LNCAP (cell line): ENCODE data around the gene SLC6A20.

ENCODE experiments used
- CTCF ChIP-seq: fragments of 450-650 bp; IDR thresholded peaks from 2 replicates; pipeline ENCODE4 v1.5.1; 2017; ENCODE audit warnings: mild to moderate bottlenecking

Gene SLC6A20, protein sequence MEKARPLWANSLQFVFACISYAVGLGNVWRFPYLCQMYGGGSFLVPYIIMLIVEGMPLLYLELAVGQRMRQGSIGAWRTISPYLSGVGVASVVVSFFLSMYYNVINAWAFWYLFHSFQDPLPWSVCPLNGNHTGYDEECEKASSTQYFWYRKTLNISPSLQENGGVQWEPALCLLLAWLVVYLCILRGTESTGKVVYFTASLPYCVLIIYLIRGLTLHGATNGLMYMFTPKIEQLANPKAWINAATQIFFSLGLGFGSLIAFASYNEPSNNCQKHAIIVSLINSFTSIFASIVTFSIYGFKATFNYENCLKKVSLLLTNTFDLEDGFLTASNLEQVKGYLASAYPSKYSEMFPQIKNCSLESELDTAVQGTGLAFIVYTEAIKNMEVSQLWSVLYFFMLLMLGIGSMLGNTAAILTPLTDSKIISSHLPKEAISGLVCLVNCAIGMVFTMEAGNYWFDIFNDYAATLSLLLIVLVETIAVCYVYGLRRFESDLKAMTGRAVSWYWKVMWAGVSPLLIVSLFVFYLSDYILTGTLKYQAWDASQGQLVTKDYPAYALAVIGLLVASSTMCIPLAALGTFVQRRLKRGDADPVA

DNA sequence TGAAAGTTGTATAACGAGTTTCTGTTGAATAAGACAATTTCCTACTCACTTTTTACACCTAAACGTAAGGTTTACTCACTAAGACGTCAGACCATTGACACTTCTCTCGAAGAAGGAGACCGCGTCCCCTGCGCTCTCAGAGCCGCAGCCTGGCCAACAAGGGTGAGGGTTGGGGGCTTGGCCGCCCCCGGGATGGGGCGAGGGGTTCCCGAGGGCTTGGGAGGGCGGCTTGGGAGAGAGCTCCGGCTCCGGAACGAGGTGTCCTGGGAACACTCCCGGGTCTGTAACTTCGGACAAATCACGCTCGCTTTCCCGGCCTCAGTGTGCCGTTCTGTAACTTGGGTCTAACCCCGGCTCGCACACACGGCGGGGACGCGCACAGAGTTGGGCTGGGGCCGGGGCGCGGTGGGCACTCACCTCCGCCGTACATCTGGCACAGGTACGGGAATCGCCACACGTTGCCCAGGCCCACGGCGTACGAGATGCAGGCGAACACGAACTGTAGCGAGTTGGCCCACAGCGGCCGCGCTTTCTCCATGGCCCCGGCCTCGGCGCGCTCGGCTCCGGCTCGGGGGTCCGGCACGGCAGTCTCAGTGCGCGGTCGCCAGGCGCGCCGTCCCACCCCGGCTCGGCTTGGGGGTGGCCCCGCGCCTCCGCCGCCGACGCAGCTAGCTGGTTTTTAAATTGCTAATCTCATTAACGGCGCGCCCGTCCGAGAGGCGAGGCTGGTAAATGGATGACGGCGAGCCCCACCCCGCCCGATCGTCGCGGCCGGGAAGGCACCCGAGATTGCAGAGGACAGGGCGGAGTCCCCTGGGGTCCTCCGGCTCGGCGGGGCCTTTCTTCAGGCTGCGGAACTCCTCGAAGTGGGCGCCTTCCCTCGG lies at the start of gene SLC6A20:
SLC6A20 (minus strand) TSS at position 655 of the 884 bp plus-strand sequence; CDS start at position 538, 117 bp downstream.
- TF ChIP-seq CTCF: no peak

DNA sequence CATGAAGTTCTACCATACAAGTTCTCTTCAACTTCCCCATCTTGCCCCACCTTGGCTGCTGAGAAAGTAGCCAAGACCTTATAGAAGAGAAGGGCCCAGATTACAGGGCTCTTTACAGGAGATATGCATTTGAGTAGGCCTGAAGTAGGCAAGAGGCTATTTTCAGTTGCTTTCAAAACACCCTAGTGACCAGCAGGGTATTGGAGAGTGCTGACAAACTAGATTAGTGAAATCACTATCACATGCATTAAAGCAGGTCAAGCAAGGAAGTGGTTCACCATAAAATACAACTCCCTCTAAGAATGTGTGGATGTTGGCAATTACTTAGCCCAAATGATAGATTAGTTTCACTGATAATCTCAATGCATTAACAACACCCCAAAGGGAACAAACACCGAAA lies 48.3 kb upstream of the SLC6A20 start:
- TF ChIP-seq CTCF: no peak

- TF ChIP-seq CTCF: no peak
Observed at GRCh38 chr3:45842851-45843625, 46.7 kb upstream of the SLC6A20 start.

DNA sequence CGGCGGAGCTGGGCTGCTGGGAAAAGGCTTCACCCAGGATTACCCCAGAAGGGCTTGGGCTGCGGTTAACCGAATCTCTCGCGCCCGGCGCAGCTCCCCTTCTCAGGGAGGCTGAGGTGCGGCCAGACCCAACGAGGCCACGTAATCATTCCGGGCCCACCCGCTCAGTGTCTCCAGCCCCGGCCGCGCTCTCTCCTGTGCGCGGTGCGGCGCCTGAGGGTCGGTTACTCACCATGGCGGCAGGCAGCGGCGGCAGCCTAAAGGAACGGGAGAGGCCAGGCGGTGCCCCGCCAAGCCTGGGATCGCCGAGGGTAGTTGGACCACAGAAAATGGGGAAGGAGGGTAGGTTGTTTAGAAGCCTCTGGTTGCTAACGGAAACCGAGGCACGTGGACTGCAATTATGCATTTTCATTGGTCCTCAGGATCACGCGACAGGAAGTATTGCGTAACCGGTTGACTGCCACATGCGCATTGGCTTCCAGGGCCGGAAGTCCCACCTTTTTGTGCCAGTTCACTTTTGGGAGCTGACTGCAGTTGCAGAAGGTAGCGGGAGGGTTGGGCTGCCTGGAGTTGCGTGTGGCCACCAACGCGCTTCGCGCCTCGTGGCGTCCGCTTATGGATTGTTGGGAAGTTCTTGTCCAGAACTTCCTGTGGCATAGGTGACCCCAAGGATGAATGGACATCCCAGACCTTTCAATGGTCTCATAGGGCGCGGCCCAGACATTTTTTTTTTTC lies 45.6 kb upstream of the SLC6A20 start, which contains the start of gene LZTFL1:
LZTFL1 (minus strand) TSS at position 363 of the 735 bp plus-strand sequence; CDS start at position 235, 128 bp downstream.
- no peak for TF ChIP-seq CTCF

GRCh38 chr3:45841420-45841756 lies 45.1 kb upstream of the SLC6A20 start:
- TF ChIP-seq CTCF: no peak

DNA sequence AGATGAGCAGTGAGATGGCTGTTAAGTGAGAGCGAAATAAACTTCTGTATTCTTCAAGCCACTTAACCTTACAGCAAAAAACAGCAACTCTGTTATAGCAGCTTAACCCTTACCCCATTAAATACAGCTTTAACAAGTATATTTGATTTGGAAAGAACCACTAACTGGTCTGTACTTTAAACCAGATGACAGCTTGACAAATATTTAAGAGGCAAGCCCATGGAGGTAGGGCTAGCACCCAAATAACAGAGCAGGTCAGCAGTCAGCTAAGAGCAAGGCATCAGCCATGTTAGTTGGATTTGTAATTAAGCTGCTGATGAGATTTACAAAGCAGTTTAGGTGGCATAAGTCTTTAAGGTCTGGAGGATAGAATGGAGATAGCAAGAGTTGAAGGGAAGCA lies 42.1 kb upstream of the SLC6A20 start:
- TF ChIP-seq CTCF: no peak
